ENCODE measurements around the gene PELI2.

Gene PELI2

DNA sequence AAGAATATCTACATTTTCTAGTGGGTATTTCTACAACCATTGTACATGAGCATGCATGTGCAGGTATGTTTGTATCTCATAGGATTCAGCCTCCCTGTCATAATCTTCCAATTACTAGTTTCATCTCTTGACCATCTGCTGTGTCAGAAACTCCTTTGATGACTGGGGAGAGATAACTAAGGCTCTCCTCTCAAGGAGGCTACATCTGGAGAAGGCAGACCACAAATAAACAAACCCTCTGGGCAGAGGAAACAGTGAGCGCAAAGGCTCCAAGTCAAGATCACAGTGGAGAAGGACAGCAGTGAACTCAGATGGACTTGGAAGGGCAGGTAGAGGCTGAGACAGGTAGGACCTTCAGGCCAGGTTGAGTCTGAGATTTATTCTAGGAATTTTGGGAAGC, 166.4 kb downstream of the PELI2 start:
- in situ Hi-C loops (cut with MboI; ENCODE audit: low sequenced_read_pairs): no loop called here

DNA sequence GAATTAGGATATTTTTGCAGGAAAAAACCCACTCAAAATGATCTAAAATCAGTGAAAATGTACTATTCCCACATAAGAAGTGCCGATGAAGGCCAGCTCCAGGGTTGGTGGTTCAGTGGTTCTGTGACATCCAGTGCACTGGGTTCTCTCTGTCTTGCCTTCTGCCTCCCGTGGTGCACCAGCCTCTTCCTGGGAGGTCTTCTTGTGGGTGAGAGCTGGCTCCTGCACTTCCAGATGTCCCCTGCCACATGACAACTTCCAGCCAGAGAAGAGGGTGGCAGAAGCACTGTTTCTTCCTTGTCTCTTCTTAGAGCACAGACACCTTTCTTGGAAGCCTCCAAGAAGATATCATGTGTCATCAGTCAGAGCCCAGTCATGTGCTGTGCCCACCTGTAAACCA, 170.9 kb downstream of the PELI2 start:
- in situ Hi-C loops (cut with MboI; ENCODE audit: low sequenced_read_pairs): no loop called here

DNA sequence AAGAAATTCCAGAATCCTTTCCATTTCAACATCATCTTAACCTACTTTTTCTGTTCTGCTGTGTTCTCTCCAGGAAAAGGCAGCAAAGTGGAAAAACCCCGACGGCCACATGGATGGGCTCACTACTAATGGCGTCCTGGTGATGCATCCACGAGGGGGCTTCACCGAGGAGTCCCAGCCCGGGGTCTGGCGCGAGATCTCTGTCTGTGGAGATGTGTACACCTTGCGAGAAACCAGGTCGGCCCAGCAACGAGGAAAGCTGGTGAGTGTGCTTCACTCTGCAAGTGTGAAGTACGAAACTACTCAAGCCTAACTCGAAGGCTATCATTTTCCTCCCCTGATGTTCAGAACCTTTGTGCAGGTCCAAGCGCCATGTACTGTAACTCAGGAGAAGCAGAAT, 172.0 kb downstream of the PELI2 start:
- in situ Hi-C loops (cut with MboI; ENCODE audit: low sequenced_read_pairs): no loop called here

DNA sequence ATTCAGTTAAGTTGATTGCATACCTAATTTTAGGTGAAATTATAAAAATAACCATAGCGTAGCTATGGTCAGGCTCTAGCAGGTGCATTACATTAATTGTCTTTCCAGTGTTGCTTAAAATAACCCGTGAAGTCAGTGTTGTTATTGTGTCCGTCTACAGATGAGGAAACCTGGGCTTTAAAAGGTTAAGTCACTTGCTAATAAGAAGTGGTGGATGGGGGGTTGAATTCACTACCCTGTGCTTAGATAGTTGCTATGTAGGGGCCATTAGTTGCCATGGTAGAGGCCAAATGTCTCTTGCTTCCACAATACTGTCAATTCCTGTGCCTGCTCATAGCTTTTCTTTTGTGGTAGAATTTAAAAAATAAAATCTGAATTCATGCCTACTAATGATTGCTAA, 174.8 kb downstream of the PELI2 start:
- in situ Hi-C loops (cut with MboI; ENCODE audit: low sequenced_read_pairs): no loop called here

DNA sequence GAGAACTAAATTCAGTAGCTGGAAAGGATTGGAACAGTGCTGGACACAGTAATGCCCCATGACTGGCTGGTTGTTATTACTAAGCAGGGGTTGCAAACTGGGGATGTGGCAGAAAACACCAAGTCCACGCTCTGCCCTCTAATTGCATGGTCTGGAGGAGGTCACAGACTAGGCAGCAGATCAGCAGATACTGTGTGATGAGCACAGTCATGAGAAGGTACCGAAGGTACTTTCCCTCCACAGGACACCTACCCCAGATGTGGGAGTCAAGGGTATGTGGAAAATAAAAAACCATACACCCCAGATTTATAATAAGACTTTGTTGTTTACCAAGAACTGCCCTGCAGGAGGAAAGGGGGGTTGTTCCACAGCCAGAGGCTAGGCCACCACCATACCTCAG, 175.3 kb downstream of the PELI2 start:
- in situ Hi-C loops (cut with MboI; ENCODE audit: low sequenced_read_pairs): no loop called here

DNA sequence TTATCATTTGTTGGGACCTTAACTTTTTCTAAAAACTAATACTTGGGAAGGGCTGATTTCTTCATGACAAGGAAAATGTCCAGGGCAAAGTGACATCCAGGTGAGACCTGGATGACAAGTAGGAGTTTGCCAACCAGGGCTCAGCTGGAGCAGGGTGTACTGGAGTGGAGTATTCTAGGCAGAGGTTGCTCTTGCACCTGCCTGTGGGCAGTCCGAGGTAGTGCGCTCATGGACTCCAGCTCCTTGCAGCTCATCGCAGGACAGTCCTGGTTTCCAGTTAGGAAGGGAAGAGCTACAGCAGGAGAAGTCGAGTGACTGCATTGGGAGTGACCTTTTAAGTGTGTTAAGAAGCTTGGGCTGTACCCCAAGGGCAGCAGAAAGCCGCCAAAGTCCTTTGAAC, 175.9 kb downstream of the PELI2 start:
- in situ Hi-C loops (cut with MboI; ENCODE audit: low sequenced_read_pairs): no loop called here

DNA sequence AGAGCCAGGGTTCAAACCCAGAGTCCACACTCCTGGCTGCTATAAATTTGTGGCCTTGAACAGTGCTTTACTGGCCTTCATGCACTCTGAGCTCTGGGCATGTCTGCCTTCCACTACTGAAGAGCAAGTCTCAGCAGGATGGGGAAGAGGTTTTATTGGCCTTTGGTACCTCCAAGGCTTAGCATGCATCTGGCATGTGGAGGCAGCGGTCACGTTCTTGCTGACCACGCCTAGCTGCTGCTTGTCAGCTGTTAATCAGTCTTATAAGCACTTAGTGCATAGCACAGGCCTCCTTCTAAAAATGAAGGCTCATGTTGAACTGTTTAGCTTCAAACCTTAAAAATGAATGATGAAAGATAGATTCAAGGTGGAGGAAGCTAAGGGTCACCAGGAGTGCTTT, 177.5 kb downstream of the PELI2 start:
- in situ Hi-C loops (cut with MboI; ENCODE audit: low sequenced_read_pairs): no loop called here

DNA sequence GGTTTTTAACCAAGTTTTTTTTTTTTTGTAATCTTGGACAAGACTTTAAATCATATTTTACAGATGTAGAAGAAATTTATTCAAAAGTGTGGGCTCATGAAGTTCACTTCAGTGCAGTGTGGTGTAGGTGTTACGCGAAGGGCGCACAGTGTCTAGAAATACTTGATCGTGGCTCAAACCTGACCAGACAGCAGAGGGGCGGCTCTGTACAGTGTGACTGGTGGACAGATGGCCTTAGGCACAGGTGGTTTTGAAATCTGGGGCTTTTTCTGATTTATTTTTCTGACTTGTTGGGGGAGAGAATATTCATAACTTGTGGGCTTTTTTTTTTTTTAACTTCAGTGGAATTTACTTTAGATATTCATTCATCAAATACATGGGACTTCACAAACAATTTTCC, 179.2 kb downstream of the PELI2 start:
- in situ Hi-C loops (cut with MboI; ENCODE audit: low sequenced_read_pairs): no loop called here

DNA sequence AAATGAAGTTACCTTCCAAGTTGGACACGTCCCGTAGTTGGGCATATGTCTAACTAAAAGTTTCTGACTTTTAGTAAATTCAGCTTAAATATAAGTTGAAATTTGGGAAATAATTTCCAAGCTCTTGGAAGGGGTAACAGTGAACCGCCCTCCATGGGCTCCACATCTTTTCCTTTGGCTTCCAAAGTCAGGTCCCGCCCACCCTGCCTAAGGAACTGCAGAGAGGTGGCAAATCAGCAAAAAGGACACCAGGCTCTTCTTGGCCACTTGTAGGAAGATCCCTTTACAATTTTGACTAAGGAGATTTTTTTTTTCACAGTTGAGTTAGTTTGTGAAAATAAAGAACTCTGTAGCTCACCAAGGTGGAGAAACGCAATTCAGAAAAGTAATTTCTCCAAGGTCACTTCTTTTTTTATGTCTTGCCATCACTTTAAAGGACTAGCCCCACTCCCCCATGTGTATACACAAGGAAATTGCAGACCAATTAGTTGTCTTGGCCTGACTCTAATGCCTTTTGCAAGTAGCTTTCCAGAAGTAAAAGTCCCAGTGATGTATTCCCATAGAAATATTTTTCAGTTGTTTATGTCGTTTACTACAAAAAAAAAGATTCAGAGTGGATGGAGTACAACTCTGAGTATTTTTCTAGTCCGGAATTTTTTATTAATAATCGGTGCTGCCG, 181.2 kb downstream of the PELI2 start:
- in situ Hi-C loops (cut with MboI; ENCODE audit: low sequenced_read_pairs): no loop called here

DNA sequence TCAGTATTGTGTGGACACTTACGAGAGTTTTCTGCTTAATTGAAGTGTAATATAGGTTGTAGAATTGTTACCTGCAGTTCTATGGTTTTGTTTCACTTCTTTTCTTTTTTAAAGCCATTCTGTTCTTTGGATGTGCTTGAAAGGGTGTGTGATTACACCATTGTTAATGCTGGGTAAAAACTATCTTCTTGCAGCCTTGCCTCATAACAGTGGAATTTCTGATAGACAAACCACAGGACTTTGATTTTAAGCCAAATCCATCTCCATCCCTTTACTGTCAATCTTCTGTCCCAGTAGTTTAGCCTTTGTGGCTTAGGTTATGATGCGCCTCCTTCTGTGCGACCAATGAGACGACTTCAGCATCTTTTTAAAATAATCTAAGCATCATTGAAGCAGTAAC, 182.3 kb downstream of the PELI2 start:
- in situ Hi-C loops (cut with MboI; ENCODE audit: low sequenced_read_pairs): no loop called here

DNA sequence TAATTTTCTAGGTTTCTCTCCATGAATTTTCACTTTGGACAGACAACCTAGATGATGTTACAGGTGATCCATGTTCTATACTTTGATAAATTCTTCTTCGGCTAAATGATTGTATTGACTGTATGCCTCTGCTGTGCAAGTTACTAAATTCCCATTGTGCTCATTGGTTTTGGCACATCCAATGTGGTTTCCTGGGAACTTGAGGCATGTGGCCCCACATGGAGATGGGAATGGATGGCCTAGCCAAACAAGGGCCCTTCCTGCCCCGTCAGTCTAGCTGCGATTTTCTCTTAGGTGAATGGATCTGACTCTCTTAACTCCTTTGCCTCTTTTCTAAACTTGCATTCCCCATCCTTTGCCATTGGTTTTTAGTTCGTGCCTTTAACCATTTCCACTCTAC, 186.2 kb downstream of the PELI2 start:
- in situ Hi-C loops (cut with MboI; ENCODE audit: low sequenced_read_pairs): no loop called here

DNA sequence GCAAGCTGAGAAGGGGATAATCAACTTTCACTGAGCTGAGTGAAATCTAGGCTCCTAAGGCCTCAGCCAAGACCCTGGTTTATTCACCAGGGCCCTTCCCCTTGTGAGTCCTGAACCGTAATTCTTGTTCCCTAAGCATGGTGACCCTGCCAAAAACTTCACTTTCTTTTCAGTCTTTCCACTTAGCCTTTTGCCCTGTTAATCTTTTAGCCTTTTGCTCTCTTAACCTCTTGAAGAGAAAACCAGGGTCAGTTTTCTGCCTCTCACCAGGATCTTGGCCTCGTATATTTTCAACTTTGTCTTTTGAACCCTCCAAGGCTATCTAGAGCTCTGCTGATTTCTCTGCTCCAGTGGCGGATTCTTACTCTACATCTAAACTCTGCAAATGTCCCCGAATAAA, 191.0 kb downstream of the PELI2 start:
- in situ Hi-C loops (cut with MboI; ENCODE audit: low sequenced_read_pairs): no loop called here

DNA sequence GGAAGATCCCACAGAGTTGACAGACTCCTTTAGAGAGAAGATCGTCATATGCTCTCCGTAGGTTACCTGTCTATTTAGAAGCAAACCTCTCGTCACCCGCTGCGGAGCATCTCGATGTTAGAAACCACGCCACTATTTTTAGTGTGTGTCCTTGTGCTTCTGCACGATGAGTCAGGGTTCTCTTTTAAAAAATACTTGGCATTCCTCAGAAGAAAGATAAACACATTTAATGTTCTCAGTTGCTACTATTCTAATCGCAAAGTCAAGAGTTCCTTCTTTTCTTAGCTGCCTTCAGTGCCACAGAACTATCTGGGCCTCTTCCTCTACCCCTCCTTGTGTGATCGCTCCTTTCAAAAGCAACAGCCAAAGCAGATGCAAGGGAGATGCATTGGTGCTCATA, 192.4 kb downstream of the PELI2 start:
- in situ Hi-C loops (cut with MboI; ENCODE audit: low sequenced_read_pairs): no loop called here

DNA sequence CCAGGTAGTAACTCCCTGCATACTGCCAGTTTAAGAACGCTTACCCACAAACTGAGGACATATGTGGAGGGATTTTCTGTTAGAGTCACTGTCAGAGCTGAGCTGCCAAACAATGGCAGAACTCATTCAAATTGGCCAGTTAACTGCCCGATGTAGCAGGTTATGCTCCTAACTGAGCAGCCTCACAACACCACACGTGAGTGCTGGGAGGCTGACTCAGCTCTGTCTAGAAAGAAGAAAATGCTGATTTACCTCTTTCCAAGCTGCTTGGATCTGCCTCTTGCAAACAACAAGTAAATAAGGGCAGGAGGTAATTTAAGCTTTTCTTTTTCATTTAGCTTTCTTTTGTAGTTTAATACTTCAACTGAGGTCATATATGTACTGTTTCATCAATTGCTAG, 195.6 kb downstream of the PELI2 start:
- in situ Hi-C loops (cut with MboI; ENCODE audit: low sequenced_read_pairs): no loop called here

DNA sequence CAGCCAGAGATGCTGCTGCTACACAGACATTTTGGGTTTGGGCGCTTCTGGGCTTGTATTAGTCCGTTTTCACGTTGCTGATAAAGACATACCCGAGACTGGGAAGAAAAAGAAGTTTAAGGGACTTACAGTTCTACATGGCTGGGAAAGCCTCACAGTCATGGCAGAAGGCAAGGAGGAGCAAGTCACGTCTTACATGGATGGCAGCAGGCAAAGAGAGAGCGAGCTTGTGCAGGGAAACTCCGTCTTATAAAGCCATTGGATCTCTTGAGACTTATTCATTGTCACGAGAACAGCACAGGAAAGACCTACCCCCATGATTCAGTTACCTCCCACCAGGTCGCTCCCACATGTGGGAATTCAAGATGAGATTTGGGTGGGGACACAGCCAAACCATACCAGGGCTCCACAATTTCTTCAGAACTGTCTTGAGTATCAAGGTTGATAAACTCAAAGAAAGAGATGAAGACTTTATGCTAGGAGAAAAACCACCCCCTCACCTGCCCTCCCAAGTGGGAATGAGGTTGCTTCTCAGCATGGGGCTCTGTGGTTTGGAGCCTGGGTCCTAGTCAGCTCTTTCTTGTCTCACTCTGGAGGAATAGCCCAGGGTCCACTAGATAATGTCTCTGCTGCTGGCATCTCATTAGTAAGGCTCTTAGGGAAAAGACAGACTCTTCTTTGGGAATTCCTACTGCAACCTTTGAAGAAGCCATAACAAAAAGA, 200.3 kb downstream of the PELI2 start:
- in situ Hi-C loops (cut with MboI; ENCODE audit: low sequenced_read_pairs): no loop called here

DNA sequence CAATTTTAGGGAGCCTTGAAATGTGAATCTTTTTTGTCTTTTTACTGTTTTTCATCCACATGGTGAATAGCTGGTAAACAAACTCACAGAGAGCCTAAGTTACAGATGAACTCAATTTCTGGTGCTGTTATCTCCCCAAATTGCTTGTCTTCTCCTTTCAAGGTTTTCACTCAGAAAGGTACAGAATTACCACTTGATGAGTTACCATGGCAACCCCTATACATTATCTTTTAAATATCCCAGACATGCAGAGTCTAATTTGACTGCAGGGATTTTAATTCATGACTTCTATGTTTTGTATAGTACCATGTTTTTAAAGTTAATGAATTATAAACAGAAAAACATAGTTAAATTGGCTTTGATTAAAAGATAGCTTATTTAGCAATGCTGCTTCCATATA, 203.7 kb downstream of the PELI2 start:
- in situ Hi-C loops (cut with MboI; ENCODE audit: low sequenced_read_pairs): no loop called here

DNA sequence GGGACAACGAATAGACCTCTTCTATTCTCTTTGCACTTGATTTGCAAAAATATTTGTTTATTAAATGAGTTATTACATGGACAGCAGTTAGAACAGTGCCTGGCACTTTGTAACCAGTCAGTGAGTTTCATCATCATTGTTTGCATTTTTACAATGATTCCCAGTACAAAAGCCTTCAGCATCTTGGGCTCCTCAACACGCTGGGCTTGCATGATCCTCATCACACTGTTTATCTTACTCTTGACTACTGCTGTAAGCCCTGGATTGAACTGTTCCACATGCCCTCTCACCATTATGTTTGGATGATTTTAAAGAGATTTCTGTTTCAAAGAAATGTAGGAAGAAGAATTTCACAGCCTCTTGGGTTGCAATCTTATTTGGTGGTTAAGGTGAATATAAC, 204.3 kb downstream of the PELI2 start:
- in situ Hi-C loops (cut with MboI; ENCODE audit: low sequenced_read_pairs): no loop called here

DNA sequence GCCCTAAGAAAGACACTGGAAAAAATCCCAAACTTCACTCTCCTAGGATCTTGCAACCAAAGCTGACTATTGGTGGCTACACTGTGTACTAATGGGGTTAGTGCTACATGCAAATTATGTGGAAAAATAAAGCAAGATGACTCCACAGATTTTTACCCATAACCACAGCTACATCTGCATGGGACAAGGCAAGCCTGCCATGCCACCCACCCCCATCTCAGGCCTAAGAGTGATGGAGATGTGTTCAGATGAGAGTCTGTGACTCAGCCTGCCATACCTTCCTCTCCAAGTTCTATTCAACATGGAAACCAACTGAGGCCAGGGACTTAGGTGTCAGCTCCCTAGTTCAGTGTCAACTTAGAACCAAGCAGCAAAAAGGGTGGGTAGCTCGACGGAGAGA, 206.2 kb downstream of the PELI2 start:
- in situ Hi-C loops (cut with MboI; ENCODE audit: low sequenced_read_pairs): no loop called here

DNA sequence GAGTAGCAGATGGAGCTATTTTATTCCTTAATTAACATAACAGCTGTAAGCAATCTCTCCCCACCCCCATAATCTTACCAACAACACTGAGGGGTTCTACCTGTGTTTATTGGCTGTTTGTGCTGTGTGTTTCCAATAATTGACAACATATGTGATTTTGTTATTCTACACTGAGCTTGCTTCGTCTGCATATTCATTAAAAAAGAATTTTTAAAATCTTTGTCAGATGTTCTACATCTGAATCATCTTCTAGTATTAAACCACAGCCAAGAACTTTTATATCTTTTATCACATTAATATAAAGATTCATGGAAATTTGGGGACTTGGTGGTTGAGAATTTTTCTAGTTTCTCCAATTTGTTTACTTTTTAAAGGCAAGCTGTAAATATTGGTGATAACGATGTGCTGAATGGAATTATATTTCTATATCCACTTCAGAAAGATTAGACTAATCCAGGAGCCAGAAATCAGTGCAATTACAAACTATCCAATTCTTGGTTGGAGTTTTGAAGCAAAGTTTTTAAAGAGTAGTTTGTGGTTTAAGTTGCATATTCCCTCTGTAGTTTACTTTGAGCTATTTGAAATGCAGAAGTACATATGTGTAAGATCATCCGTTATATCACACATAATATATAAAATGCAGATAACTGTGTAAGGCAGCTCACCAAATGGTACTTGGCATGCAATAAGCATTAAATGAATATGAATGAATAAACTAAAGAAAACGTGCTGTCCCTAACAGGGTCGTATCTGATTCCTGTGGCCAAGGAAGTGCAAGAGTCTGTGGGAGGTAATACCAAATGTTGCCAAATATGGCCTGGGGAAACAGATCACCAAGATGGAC, 206.9 kb downstream of the PELI2 start:
- in situ Hi-C loops (cut with MboI; ENCODE audit: low sequenced_read_pairs): no loop called here

DNA sequence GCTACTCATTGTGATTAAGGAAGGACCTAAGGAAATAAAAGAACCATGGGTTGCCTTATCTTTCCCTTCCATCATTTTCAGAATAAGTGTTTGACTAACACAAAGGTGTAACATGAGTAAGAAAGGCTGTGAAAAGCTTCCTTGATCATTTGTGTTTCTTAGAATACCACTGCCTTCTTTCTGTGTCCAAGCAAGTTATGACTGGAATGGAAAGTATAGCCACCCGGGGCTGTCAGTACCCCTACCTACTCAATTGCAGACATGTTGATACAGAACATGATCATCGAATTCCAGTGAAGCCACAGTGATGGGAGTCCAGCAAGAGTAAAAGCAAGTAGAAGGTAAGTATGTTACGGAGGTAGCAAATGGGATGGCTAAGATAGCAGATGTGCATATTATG, 209.8 kb downstream of the PELI2 start:
- in situ Hi-C loops (cut with MboI; ENCODE audit: low sequenced_read_pairs): no loop called here

DNA sequence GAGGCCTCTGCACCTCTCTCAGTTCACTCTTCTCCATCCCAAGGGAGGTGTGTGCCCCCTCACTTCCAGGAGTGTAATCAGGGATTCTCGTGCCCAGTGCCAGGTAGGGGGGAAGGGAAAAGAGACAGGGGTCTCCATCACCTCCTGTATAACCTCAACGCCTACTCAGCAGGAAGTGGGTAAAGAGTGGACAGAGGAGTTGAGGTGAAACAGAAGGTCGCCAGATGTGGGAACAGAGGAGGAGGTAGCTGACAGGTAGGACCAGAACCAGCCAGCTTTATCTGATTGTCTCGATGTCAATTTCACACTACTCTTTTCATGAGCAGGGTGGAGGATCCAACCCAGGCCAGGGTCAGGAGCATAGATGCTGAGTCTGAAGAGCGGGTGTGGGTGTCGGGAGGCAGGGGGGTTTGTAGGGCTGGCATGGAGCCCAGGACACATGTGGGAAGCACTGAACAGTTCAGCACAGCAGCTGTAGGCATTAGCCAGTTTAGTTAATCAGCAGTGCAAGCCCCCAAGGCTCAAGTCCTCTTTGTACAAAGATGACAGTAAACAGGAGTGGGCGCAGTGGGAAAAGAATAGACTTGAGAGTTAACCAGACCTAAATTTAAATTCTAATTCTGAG, 213.5 kb downstream of the PELI2 start:
- in situ Hi-C loops (cut with MboI; ENCODE audit: low sequenced_read_pairs): no loop called here
